ENCODE data around the gene CRYBB1.

The CRYBB1 gene

DNA sequence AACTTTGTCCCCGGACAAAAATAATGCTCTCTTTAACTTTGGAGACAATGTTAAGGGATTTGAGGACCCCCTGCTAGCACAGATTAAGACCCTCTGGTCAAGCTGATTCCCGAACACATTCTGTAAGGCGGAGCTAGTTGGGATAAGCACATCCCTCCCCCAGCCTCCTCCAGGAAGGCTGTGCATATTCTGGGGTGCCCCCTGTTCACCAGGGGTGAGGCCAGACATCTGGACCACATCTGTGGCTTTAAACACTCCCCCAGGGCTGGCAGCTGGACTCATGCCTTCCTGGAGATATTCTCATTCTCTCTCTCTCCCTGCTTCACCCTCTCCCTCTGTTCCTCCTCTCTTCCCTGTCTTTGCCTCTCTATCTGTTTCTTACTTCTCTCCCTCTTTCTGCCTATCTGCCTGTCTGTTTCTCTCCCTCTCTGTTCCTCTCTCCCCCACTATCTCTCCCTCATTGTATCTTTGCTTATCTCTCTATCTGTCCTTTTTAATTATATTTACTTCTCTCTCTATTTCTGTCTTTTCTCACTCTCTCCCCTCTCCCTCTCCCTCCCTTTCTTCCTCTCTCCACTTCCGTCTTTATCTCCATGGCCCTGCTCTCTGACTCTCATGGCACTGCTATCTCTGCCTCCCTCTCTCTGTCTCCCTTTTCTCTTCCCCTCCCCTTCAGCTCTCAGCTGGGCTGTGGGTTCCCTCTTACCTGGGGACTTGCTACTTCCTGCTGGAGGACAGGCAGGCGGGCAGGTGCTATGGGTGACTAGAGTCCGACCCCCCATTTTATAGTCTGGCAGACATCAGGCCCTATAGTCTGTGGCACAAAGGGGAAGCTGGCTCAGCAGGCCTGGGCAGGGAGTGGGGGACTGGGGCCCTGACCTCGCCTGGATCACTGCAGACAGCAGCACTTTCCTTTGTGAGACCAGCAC, at the start of gene CRYBB1:
Gene CRYBB1 (minus strand): TSS at position 757 of the 929 bp plus-strand sequence. CDS start 1,708 bp downstream, outside the sequence.
- no peaks in the 10 kb centered on the region for H3K9me3 Mint-ChIP-seq
- DNase-seq (ENCODE audit: low spot score), result no peak
- peaks cover 8% of the 10 kb centered on the region for H3K4me1 Mint-ChIP-seq (ENCODE audit: low read depth)
- no peaks in the 10 kb centered on the region for H3K36me3 Mint-ChIP-seq (ENCODE audit: low read depth)
- H3K27ac Mint-ChIP-seq, result no peak within 1 kb of the TSS
- peaks cover 8% of the 10 kb centered on the region for H3K27me3 Mint-ChIP-seq (ENCODE audit: low read depth)
- no peak within 1 kb of the TSS for H3K4me3 Mint-ChIP-seq

DNA sequence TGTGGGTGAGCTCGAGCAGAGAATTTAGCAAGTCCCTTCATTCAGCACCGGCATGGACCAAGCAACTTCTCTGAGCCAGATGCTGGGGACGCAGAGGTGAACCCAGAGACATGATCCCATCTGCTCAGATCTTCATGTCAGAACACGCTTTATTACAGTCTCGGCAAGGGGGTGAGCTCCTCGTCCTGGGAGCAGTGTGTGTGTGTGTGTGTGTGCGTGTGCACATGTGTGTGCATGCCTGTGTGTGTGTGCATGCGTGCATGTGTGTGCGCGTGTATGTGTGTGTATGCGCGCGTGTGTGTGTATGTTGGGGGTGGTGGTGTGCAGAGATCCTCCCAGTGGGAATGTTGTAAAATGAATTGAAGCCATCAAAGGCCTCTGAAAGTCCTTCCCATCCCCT, 49.3 kb upstream of the CRYBB1 start:
- no peak for DNase-seq (ENCODE audit: low spot score)
- H3K27ac Mint-ChIP-seq, result no peak overlapping the region
- no peaks in the 10 kb centered on the region for H3K9me3 Mint-ChIP-seq
- peaks cover 17% of the 10 kb centered on the region for H3K36me3 Mint-ChIP-seq (ENCODE audit: low read depth)
- H3K27me3 Mint-ChIP-seq (ENCODE audit: low read depth), result no peaks in the 10 kb centered on the region
- peaks cover 44% of the 10 kb centered on the region for H3K4me1 Mint-ChIP-seq (ENCODE audit: low read depth)
- no peak overlapping the region for H3K4me3 Mint-ChIP-seq

DNA sequence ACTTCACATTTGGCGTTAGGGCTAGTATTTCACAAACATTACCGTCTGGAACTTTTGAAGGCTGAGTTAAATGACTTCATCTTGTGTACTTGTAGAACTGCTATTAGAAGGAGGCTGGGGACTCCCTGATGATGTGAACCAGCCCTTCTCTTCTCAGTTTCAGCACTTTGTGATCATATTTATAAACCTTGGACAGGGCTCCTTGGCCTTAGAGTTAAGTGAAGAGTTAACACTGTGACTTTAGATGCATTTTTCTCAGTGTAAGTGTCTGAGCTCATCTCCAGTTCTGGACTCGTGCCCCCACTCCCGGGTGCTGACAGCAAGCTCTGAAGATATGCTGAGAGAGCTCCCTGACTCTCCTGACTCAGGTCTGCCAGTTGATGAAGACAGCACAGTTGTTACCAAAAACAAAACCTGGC, 48.0 kb upstream of the CRYBB1 start:
- no peaks in the 10 kb centered on the region for H3K9me3 Mint-ChIP-seq
- H3K27me3 Mint-ChIP-seq (ENCODE audit: low read depth), result no peaks in the 10 kb centered on the region
- H3K36me3 Mint-ChIP-seq (ENCODE audit: low read depth), result peaks cover 15% of the 10 kb centered on the region
- no peak overlapping the region for H3K27ac Mint-ChIP-seq
- peaks cover 38% of the 10 kb centered on the region for H3K4me1 Mint-ChIP-seq (ENCODE audit: low read depth)
- no peak for DNase-seq (ENCODE audit: low spot score)
- no peak overlapping the region for H3K4me3 Mint-ChIP-seq

DNA sequence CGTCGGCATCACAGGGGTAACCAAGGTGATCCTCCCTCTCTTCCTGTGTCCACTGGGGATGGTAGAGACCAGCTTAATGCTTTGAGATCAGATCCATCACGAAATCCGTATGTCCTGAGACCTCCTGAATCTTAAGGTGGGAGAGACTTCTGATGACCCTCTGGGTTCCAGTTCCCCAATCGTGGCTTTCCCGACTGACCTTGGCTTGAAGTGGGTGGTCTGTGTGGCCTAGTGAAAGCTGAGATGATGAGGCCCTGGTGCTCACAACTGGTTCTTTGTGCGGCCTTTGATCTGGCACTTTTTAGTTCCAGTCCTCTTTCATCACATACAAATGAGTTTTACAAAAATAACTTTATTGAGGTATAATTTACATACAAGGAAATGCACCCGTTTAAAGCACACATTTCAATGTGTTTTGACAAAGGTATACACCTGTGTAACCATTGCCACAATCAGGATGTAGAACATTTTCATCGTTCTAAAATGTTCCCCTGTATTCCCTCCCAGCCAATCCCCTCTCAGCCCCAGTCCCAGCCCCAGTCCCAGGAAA, 45.6 kb upstream of the CRYBB1 start:
- H3K27me3 Mint-ChIP-seq (ENCODE audit: low read depth), result no peaks in the 10 kb centered on the region
- H3K36me3 Mint-ChIP-seq (ENCODE audit: low read depth), result peaks cover 6% of the 10 kb centered on the region
- peak overlapping the region; percentile 8 for H3K27ac Mint-ChIP-seq
- no peak overlapping the region for H3K4me3 Mint-ChIP-seq
- H3K9me3 Mint-ChIP-seq, result no peaks in the 10 kb centered on the region
- no peak for DNase-seq (ENCODE audit: low spot score)
- peaks cover 35% of the 10 kb centered on the region for H3K4me1 Mint-ChIP-seq (ENCODE audit: low read depth)

DNA sequence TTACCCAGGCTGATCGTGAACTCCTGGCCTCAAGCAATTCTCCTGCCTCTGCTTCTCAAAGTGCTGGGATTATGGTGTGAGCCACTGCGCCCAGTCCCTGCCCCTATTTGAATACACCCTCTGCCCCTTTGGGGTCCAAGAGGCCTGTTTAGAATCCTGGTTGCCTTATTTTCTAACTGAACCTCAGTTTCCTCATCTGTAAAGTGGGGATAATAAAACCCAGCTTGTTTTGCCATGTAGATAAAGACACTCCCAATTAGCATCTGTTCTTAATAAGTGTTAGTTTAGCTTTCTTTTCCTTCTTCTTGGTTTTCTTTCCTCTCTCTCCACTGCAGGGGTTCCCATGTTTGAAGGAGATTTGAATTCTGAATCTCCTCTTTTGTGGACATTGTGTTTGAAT, 44.3 kb upstream of the CRYBB1 start:
- Mint-ChIP-seq H3K4me1 (ENCODE audit: low read depth) (peaks cover 41% of the 10 kb centered on the region), H3K9me3 (no peaks in the 10 kb centered on the region), H3K4me3 (no peak overlapping the region), H3K27me3 (ENCODE audit: low read depth) (peaks cover 2% of the 10 kb centered on the region), H3K27ac (no peak overlapping the region), H3K36me3 (ENCODE audit: low read depth) (peaks cover 6% of the 10 kb centered on the region)
- no peak for DNase-seq (ENCODE audit: low spot score)

DNA sequence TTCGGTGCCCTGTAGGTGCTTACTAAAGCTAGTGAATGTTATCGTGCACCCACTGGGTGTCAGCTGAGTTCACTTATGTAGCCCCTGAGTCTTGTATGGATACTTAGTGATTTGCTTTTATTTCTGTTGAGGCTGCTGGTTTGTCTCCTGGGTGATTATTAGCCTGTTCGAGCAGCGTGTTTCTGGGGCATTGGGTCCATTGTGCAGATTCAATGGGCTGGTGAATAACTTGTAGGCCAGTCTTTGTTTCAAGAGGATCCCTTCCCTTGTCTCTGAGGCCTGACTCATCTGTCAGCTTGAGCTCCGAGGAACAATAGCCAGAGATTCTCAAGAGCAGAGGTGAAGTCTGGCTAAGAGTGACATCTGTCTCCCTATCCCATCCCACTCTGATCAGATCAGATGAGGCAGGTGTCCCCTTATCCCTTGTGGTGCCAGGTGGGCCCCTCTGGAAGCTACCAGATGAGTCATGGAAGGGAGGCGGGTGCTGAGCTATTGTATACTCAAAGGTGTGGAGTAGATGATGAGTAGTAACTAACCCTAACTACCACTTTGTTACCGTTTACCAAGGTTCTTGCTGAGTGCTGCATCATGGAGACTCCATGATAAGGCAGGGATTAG, 43.2 kb upstream of the CRYBB1 start:
- H3K4me1 Mint-ChIP-seq (ENCODE audit: low read depth), result peaks cover 41% of the 10 kb centered on the region
- H3K4me3 Mint-ChIP-seq, result no peak overlapping the region
- peaks cover 6% of the 10 kb centered on the region for H3K36me3 Mint-ChIP-seq (ENCODE audit: low read depth)
- no peak for DNase-seq (ENCODE audit: low spot score)
- H3K9me3 Mint-ChIP-seq, result no peaks in the 10 kb centered on the region
- peaks cover 2% of the 10 kb centered on the region for H3K27me3 Mint-ChIP-seq (ENCODE audit: low read depth)
- peak overlapping the region; percentile 64 for H3K27ac Mint-ChIP-seq

DNA sequence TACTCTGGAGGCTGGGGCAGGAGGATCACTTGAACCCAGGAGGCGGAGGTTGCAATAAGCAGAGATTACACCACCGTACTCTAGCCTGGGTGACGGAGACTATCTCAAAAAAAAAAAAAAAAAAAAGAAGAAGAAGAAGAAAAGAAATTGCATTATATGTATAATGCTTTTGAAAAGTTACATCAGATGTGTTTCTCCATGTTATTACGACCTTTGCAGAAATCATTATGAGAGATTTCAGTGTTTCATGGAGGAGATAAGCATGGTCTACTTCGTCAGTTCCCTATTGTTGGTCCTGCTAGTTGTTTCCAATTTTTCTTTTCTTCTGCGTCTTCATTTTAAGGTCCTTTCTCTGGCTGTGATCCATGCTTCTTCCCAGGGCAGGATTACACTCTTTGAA, 42.5 kb upstream of the CRYBB1 start:
- H3K9me3 Mint-ChIP-seq, result no peaks in the 10 kb centered on the region
- H3K27ac Mint-ChIP-seq, result no peak overlapping the region
- DNase-seq (ENCODE audit: low spot score), result no peak
- no peak overlapping the region for H3K4me3 Mint-ChIP-seq
- peaks cover 5% of the 10 kb centered on the region for H3K27me3 Mint-ChIP-seq (ENCODE audit: low read depth)
- peaks cover 36% of the 10 kb centered on the region for H3K4me1 Mint-ChIP-seq (ENCODE audit: low read depth)
- peaks cover 6% of the 10 kb centered on the region for H3K36me3 Mint-ChIP-seq (ENCODE audit: low read depth)

DNA sequence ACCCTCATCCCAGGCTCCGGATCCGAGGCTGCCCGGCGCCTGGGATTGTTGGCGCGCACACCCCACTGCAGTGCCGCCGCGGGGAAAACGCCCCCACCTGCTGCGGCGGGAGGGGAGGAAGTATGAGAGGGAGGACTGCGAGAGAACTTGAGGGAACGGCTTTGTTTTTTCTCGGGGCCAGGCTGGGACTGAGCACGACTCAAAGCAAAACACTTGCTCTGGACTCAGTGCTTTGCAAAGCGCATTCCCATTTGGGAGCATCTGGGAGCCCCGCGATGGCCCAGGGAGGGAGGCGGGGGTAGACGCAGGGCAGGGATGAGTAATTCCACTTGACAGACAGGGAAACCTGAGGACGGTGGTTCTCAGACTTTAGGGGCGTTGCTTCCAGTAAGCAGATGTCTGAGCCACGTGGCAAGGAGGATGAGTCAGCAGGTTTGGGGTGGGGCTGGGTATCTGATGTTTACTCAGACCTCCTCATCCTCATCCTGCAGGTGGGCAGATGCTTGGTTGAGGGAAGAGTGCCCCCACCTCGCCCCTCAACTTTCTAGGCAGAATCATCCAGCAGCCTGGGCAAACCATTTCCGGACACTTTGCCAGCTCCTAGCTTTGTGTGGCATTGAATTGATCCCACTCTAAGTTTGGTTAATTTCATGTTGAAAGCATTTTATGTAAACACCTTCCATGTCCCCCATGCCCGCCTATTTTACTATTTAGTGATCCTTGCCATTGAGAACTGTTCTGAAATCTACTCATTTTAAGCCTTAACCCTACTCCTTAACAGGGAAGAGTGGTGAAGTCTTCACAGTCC, 41.0 kb upstream of the CRYBB1 start:
- peak overlapping the region; percentile 87 for H3K4me3 Mint-ChIP-seq
- H3K27me3 Mint-ChIP-seq (ENCODE audit: low read depth), result peaks cover 13% of the 10 kb centered on the region
- peaks cover 27% of the 10 kb centered on the region for H3K4me1 Mint-ChIP-seq (ENCODE audit: low read depth)
- H3K9me3 Mint-ChIP-seq, result no peaks in the 10 kb centered on the region
- peak; percentile 85 for DNase-seq (ENCODE audit: low spot score)
- peak overlapping the region; percentile 81 for H3K27ac Mint-ChIP-seq
- H3K36me3 Mint-ChIP-seq (ENCODE audit: low read depth), result peaks cover under 1% of the 10 kb centered on the region

DNA sequence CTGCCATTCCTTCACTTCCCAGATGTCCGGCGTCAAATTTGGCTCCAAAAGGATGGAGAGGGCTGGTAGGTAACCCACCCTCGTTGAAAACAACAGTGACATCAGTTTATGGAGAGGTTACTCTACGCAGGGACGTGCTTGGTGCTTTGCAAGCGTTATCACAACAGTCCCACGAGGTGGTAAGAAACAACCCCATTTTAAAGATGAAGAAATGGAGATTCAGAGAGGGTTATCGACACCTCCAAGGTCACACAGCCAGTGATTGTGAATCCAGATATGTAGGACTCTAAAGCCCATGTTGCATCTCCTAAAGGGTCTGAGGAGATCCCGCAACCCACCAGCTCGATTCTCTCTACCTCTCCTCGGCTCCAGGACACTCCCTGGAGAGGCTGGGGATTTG, 40.3 kb upstream of the CRYBB1 start:
- no peak for DNase-seq (ENCODE audit: low spot score)
- Mint-ChIP-seq H3K36me3 (ENCODE audit: low read depth) (no peaks in the 10 kb centered on the region), H3K27me3 (ENCODE audit: low read depth) (peaks cover 19% of the 10 kb centered on the region), H3K27ac (peak overlapping the region; percentile 81), H3K9me3 (no peaks in the 10 kb centered on the region), H3K4me3 (peak overlapping the region; percentile 87), H3K4me1 (ENCODE audit: low read depth) (peaks cover 27% of the 10 kb centered on the region)

DNA sequence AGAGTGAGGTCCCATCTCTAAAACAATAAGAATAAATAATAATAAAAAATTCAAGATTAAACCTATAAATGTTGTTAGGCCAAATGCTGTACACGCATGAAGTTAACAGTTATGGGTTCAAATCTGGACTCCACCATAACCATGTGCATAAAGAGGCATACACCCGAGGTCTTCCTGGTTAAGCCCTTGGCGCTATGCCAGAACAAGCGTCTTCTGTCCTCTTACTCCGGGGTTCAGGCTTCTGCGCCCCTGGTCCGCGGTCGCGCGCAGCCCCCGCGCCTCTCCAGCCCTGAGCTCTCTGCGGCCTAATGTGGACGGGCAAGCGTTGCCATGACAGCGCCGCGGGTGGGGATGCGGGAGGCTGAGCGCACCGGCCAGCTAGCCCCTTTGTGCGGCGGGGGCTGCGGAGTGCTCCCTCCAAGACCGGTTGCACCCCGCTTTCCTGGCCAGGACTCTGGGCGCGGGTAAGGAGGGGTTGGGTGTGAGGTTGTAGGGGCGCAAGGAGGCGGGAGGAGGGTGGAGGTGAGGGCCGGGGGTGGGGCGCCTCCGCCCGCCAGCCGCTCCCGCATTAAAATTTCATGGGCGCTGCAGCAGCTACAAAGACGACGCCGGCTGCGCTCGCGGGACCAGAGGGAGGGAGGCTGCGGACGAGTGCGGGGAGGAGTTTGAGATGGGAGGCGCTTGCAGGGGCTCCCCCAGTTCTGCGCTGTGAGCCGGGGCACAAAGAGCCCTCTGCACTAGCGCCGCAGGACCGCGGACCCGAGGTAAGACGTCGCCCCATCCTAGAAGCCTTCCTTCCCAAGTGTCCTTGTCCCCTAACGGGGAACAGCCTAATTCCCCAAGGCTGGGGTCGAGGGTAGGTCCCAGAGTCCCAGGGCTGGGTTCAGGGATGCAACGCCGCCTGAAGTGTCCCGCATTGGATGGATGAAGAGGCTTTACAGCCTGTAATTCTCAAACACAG, 39.3 kb upstream of the CRYBB1 start, which contains the start of gene MIAT:
Gene MIAT (plus strand): TSS at position 698 of the 961 bp plus-strand sequence.
- Mint-ChIP-seq H3K27me3 (ENCODE audit: low read depth) (peaks cover 20% of the 10 kb centered on the region), H3K9me3 (no peaks in the 10 kb centered on the region), H3K36me3 (ENCODE audit: low read depth) (no peaks in the 10 kb centered on the region), H3K4me1 (ENCODE audit: low read depth) (peaks cover 27% of the 10 kb centered on the region), H3K4me3 (peak within 1 kb of the TSS; percentile 87), H3K27ac (peak within 1 kb of the TSS; percentile 81)
- peak; percentile 70 for DNase-seq (ENCODE audit: low spot score)

DNA sequence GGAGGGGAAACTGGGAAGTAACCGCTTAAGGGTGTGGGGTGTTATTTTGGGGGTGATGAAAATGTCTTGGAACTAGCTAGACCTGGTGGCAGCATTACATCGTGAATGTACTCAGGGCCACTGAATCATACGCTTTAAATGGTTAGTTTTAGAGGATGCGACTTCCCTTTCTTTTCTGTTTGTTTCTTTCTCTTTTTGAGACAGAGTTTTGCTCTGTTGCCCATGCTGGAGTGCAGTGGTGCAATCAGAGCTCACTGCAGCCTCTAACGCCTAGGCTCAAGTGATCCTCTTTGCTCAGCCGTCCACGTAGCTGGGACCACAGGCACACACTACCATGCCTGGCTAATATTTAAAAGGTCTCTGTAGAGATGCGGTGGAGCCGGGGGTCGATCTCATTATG, 34.0 kb upstream of the CRYBB1 start:
- H3K36me3 Mint-ChIP-seq (ENCODE audit: low read depth), result no peaks in the 10 kb centered on the region
- H3K27ac Mint-ChIP-seq, result no peak overlapping the region
- no peaks in the 10 kb centered on the region for H3K9me3 Mint-ChIP-seq
- DNase-seq (ENCODE audit: low spot score), result no peak
- peaks cover 22% of the 10 kb centered on the region for H3K27me3 Mint-ChIP-seq (ENCODE audit: low read depth)
- no peak overlapping the region for H3K4me3 Mint-ChIP-seq
- H3K4me1 Mint-ChIP-seq (ENCODE audit: low read depth), result peaks cover 33% of the 10 kb centered on the region

DNA sequence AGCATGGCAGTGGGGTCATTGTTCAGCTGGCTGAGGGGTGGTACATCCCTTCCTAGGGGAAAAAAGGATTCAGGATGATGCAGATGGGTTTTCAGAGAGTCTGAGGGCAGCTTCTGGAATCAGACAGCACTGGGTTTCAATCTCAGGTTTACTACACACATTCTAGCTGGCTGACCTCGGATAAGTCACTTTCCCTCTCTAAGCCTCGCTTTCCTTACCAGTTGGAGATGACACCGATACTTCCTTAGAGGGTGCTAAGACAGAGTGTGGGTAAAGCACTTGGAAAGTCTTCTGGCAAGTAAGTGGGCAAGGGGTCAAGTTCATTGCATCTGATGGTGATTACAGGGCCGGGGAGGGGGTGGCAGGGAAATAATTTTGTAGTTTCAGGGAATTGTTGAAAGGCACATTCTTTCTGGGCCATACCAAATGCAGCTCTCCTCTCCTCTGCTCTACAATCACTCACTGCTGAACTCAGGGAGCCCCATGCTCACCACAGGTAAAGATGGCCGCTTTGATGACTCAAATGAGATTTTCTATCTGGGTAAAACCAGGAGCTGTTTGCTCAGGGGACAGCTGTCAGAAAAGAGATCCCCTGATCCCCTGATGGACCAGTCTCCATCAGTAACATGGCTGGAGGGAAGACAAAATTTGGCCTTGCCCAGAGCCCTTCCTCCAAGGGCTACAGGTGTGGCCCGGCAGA, 33.0 kb upstream of the CRYBB1 start:
- no peak for DNase-seq (ENCODE audit: low spot score)
- H3K27me3 Mint-ChIP-seq (ENCODE audit: low read depth), result peaks cover 22% of the 10 kb centered on the region
- H3K9me3 Mint-ChIP-seq, result no peaks in the 10 kb centered on the region
- H3K4me3 Mint-ChIP-seq, result no peak overlapping the region
- H3K4me1 Mint-ChIP-seq (ENCODE audit: low read depth), result peaks cover 42% of the 10 kb centered on the region
- no peak overlapping the region for H3K27ac Mint-ChIP-seq
- H3K36me3 Mint-ChIP-seq (ENCODE audit: low read depth), result no peaks in the 10 kb centered on the region
